ENCODE measurements around the gene NELL2. TPM values are rescaled to one million over a fixed set of nuclear protein-coding genes. Genes with fewer than 3 reads are reported as not detected.
A peak's percentile ranks its signal among the peaks of the same experiment; 100 is the strongest.

The NELL2 gene
- total and polyA plus RNA-seq, 9 of the 15 experiments (the other 6 are each of a cell fraction or from before 2014, with no cell fraction given), result 0.32 to 1.1 (median 0.53) TPM

GRCh38 chr12:44588651-44589050 lies 287.5 kb downstream of the NELL2 start:
- Histone ChIP-seq H3K27me3 (ENCODE audit: control insufficient read depth in 2 of 2, insufficient read depth in 2 of 2, low read length in 2 of 2) (no peaks in the 10 kb centered on the region), H3K27ac (ENCODE audit: extremely low read depth, low read depth, low read length) (no peak overlapping the region), H3K79me2 (ENCODE audit: control insufficient read depth, insufficient read depth, low read length) (no peaks in the 10 kb centered on the region), H4K20me1 (replicated peaks; ENCODE audit: control insufficient read depth, insufficient read depth, low read length) (no peaks in the 10 kb centered on the region), H3K4me3 (no peak overlapping the region), H2AFZ (ENCODE audit: low read depth, low read length) (no peak overlapping the region), H3K9me1 (ENCODE audit: control insufficient read depth, insufficient read depth, low read length) (no peaks in the 10 kb centered on the region), H3K36me3 (ENCODE audit: control insufficient read depth, insufficient read depth, low read length) (no peaks in the 10 kb centered on the region), H3K4me2 (ENCODE audit: insufficient read depth, low read length) (no peak overlapping the region), H3K9ac (ENCODE audit: insufficient read depth in 1 of 2, low read depth in 2 of 2, low read length in 2 of 2) (no peak overlapping the region), H3K9me3 (replicated peaks; ENCODE audit: control insufficient read depth, insufficient read depth, low read depth, low read length) (no peaks in the 10 kb centered on the region), H3K4me1 (replicated peaks in 1 of 2; ENCODE audit: control insufficient read depth in 2 of 2, insufficient read depth in 2 of 2, low read length in 2 of 2) (no peaks in the 10 kb centered on the region)
- DNase-seq (ENCODE audit: extremely low read depth in 1 of 4, low spot score in 3 of 4) (no peak), FAIRE-seq (no peak), ATAC-seq (no peak)
- no TSS peak for BruUV-seq (replicated peaks)
- ChIA-PET POLR2A (no interaction called here), CTCF (ENCODE audit: low intra/inter-chr PET ratio) (no interaction called here)
- 6% methylated on average over 1 of the region's 1 CpG for WGBS (ENCODE audit: insufficient coverage, low coverage, missing lambda C conversion rate)
- intact Hi-C loops (cut with micrococcal nuclease), result no loop called here
- in situ Hi-C loops (cut with MboI), result no loop called here
- TF ChIP-seq CEBPB (tag; IDR thresholded peaks at IDR 0.05), result peak; percentile 42; the same call in 1 of the 2 replicates
- TF ChIP-seq CEBPG (CRISPR knock-in tag; IDR thresholded peaks at IDR 0.05), result no peak
- TF ChIP-seq CEBPG (tag; conservative IDR thresholded peaks at IDR 0.05 in 1 of 2, IDR thresholded peaks at IDR 0.05 in 1 of 2), result peak in 1 of 2 experiments; percentile 75; a peak in 2 of 4 replicates
- no peak for TF ChIP-seq ELF2 (CRISPR knock-in tag; IDR thresholded peaks at IDR 0.05)

DNA sequence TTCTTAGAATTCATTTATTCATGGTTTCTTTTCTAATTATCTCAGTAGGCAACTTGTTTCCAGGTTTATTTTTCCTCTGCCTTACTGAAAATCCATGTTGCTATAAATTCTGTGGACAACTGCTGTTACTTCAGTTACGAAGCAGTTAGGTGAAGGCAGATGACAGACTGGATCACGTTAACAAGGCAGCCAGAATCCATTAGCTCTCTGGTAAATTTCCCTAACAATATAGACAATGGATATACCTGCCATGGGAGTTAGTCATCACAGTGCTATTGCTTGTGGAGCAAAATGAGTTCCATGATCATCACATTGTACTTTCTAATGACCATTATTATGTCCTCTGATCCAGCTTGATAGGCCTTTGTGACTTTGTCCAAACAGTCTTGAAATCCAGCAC lies 291.5 kb downstream of the NELL2 start:
- in situ Hi-C loops (cut with MboI) (no loop called here), intact Hi-C loops (cut with micrococcal nuclease) (no loop called here)
- DNase-seq (ENCODE audit: extremely low read depth in 1 of 4, low spot score in 3 of 4), result no peak
- H3K4me1 ChIP-seq (replicated peaks in 1 of 2; ENCODE audit: control insufficient read depth in 2 of 2, insufficient read depth in 2 of 2, low read length in 2 of 2), result no peaks in the 10 kb centered on the region
- 0% methylated on average over 2 of the region's 2 CpGs for WGBS (ENCODE audit: insufficient coverage, low coverage, missing lambda C conversion rate)
- H3K9me3 ChIP-seq (replicated peaks; ENCODE audit: control insufficient read depth, insufficient read depth, low read depth, low read length), result no peaks in the 10 kb centered on the region
- H2AFZ ChIP-seq (ENCODE audit: low read depth, low read length), result no peak overlapping the region
- no peak overlapping the region for H3K4me3 ChIP-seq
- BruUV-seq (replicated peaks), result no TSS peak
- no peak for ATAC-seq
- H3K9me1 ChIP-seq (ENCODE audit: control insufficient read depth, insufficient read depth, low read length), result no peaks in the 10 kb centered on the region
- H3K27me3 ChIP-seq (ENCODE audit: control insufficient read depth in 2 of 2, insufficient read depth in 2 of 2, low read length in 2 of 2), result no peaks in the 10 kb centered on the region
- no peak overlapping the region for H3K27ac ChIP-seq (ENCODE audit: extremely low read depth, low read depth, low read length)
- H3K36me3 ChIP-seq (ENCODE audit: control insufficient read depth, insufficient read depth, low read length), result no peaks in the 10 kb centered on the region
- no peaks in the 10 kb centered on the region for H3K79me2 ChIP-seq (ENCODE audit: control insufficient read depth, insufficient read depth, low read length)
- no peaks in the 10 kb centered on the region for H4K20me1 ChIP-seq (replicated peaks; ENCODE audit: control insufficient read depth, insufficient read depth, low read length)
- FAIRE-seq, result no peak
- CTCF ChIA-PET (ENCODE audit: low intra/inter-chr PET ratio), result no interaction called here
- no peak overlapping the region for H3K9ac ChIP-seq (ENCODE audit: insufficient read depth in 1 of 2, low read depth in 2 of 2, low read length in 2 of 2)
- H3K4me2 ChIP-seq (ENCODE audit: insufficient read depth, low read length), result no peak overlapping the region
- POLR2A ChIA-PET, result no interaction called here
- TF ChIP-seq ZNF76 (CRISPR knock-in tag; IDR thresholded peaks at IDR 0.05; ENCODE audit: borderline replicate concordance) (no peak), HOXB6 (CRISPR knock-in tag; IDR thresholded peaks at IDR 0.05; ENCODE audit: borderline replicate concordance) (no peak), MNT (conservative IDR thresholded peaks at IDR 0.05) (no peak), HNRNPL (IDR thresholded peaks at IDR 0.05; ENCODE audit: low read depth, low read length) (no peak), ZNF395 (CRISPR knock-in tag; IDR thresholded peaks at IDR 0.05) (no peak), EGR1 (conservative IDR thresholded peaks at IDR 0.05) (no peak), ZNF224 (CRISPR knock-in tag; IDR thresholded peaks at IDR 0.05) (no peak), IRF9 (tag; IDR thresholded peaks at IDR 0.05) (no peak), KLF6 (CRISPR knock-in tag; IDR thresholded peaks at IDR 0.05; ENCODE audit: borderline replicate concordance) (no peak), ZNF717 (CRISPR knock-in tag; IDR thresholded peaks at IDR 0.05) (no peak)

Measured in K562 (cell line).